Loucy (cell line): Measurements from ENCODE around the gene RABAC1.

Experiments
- H2AFZ ChIP-seq: fragments of 200-600 bp; sonication (generic); 2 replicates; pipeline ENCODE4 v1.6.0; 2016; ENCODE audit warnings: antibody characterized with exemption, mild to moderate bottlenecking, low read length, moderate library complexity
- H3F3A ChIP-seq: fragments of 200-600 bp; 2 replicates; pipeline ENCODE4 v1.6.0; 2016; ENCODE audit warnings: antibody characterized with exemption, low read depth, mild to moderate bottlenecking
- H3K27me3 ChIP-seq: fragments of 200-600 bp; sonication (generic); 2 replicates; pipeline ENCODE4 v1.6.1; 2014; ENCODE audit warnings: low read length, mild to moderate bottlenecking; ENCODE audit not compliant: insufficient read depth, poor library complexity, severe bottlenecking
- H3K36me3 ChIP-seq: fragments of 200-600 bp; sonication (generic); 2 replicates; pipeline ENCODE4 v1.6.1; 2016; ENCODE audit warnings: low read length; ENCODE audit not compliant: insufficient read depth
- H3K4me1 ChIP-seq: fragments of 200-600 bp; sonication (generic); 2 replicates; pipeline ENCODE4 v1.5.1; 2014; ENCODE audit warnings: low read length, mild to moderate bottlenecking; ENCODE audit not compliant: insufficient read depth, poor library complexity, severe bottlenecking
- H3K4me2 ChIP-seq: fragments of 200-600 bp; sonication (generic); 2 replicates; pipeline ENCODE4 v1.6.0; 2014; ENCODE audit warnings: antibody characterized with exemption, low read length, low read depth, mild to moderate bottlenecking; ENCODE audit not compliant: poor library complexity, severe bottlenecking
- H3K4me3 ChIP-seq: fragments of 200-600 bp; sonication (generic); 2 replicates; pipeline ENCODE4 v1.5.1; 2014; ENCODE audit warnings: low read length, mild to moderate bottlenecking, mixed read lengths; ENCODE audit not compliant: poor library complexity, severe bottlenecking
- H3K79me2 ChIP-seq: fragments of 200-600 bp; sonication (generic); 2 replicates; pipeline ENCODE4 v1.6.1; 2014; ENCODE audit warnings: low read length; ENCODE audit not compliant: insufficient read depth
- H3K9ac ChIP-seq: fragments of 200-600 bp; sonication (generic); 2 replicates; pipeline ENCODE4 v1.6.0; 2014; ENCODE audit warnings: mild to moderate bottlenecking, low read depth, low read length, moderate library complexity; ENCODE audit not compliant: poor library complexity, severe bottlenecking
- H3K9me2 ChIP-seq: fragments of 200-600 bp; sonication (generic); replicated peaks from 2 replicates; pipeline ENCODE4 v1.6.1; 2016; ENCODE audit warnings: low read depth, low read length, mixed read lengths
- H3K9me3 ChIP-seq: fragments of 200-600 bp; sonication (generic); 2 replicates; pipeline ENCODE4 v1.6.1; 2014; ENCODE audit warnings: mild to moderate bottlenecking, antibody characterized with exemption, low read length, low read depth; ENCODE audit not compliant: insufficient read depth
- H4K20me1 ChIP-seq: fragments of 200-600 bp; sonication (generic); 2 replicates; pipeline ENCODE4 v1.6.0; 2014; ENCODE audit warnings: antibody characterized with exemption, low read length, mild to moderate bottlenecking; ENCODE audit not compliant: insufficient read depth, poor library complexity, severe bottlenecking
- CTCF ChIP-seq: fragments of 200-600 bp; sonication (generic); conservative IDR thresholded peaks from 2 replicates; pipeline ENCODE4 v1.5.1; 2014; ENCODE audit warnings: mild to moderate bottlenecking, antibody characterized with exemption, low read length
- EZH2phosphoT487 ChIP-seq: fragments of 200-600 bp; IDR thresholded peaks from 2 replicates; pipeline ENCODE4 v1.6.1; 2018; ENCODE audit warnings: antibody characterized with exemption, mild to moderate bottlenecking, moderate library complexity, borderline replicate concordance

RABAC1 gene

GRCh38 chr19:41926028-41926762, 32.9 kb downstream of the RABAC1 start:
- Histone ChIP-seq H2AFZ (no peak overlapping the region), H3K27me3 (no peaks in the 10 kb centered on the region), H4K20me1 (no peaks in the 10 kb centered on the region), H3K4me3 (no peak overlapping the region), H3K4me2 (no peak overlapping the region), H3K9ac (no peak overlapping the region), H3K9me2 (no peaks in the 10 kb centered on the region), H3K9me3 (no peaks in the 10 kb centered on the region), H3K36me3 (no peaks in the 10 kb centered on the region), H3K4me1 (peaks cover 12% of the 10 kb centered on the region), H3K79me2 (peaks cover 10% of the 10 kb centered on the region; the same call in 1 of the 2 replicates), H3F3A (no peaks in the 10 kb centered on the region)
- no peak for TF ChIP-seq EZH2phosphoT487
- no peak for TF ChIP-seq CTCF

GRCh38 chr19:41925208-41926003, 33.7 kb downstream of the RABAC1 start:
- Histone ChIP-seq H3F3A (no peaks in the 10 kb centered on the region), H3K36me3 (no peaks in the 10 kb centered on the region), H3K4me2 (no peak overlapping the region), H3K4me1 (peaks cover 12% of the 10 kb centered on the region), H3K9ac (no peak overlapping the region), H3K9me2 (no peaks in the 10 kb centered on the region), H2AFZ (no peak overlapping the region), H3K4me3 (no peak overlapping the region), H3K9me3 (no peaks in the 10 kb centered on the region), H3K27me3 (no peaks in the 10 kb centered on the region), H3K79me2 (peaks cover 10% of the 10 kb centered on the region; the same call in 1 of the 2 replicates), H4K20me1 (no peaks in the 10 kb centered on the region)
- no peak for TF ChIP-seq CTCF
- TF ChIP-seq EZH2phosphoT487: no peak

- H2AFZ ChIP-seq: no peak overlapping the region
- no peak overlapping the region for H3K4me3 ChIP-seq
- H3K4me1 ChIP-seq: peaks cover 10% of the 10 kb centered on the region
- H3K9me3 ChIP-seq: no peaks in the 10 kb centered on the region
- H3F3A ChIP-seq: no peaks in the 10 kb centered on the region
- no peak overlapping the region for H3K4me2 ChIP-seq
- H3K27me3 ChIP-seq: no peaks in the 10 kb centered on the region
- TF ChIP-seq EZH2phosphoT487 (no peak), CTCF (no peak)
- peaks cover 8% of the 10 kb centered on the region; the same call in 1 of the 2 replicates for H3K79me2 ChIP-seq
- no peaks in the 10 kb centered on the region for H3K36me3 ChIP-seq
- H3K9ac ChIP-seq: no peak overlapping the region
- H3K9me2 ChIP-seq: no peaks in the 10 kb centered on the region
- no peaks in the 10 kb centered on the region for H4K20me1 ChIP-seq
Measured at GRCh38 chr19:41924151-41925145, 34.7 kb downstream of the RABAC1 start.
